PFSK-1 (cell line): ENCODE data around the gene ABHD3.

ENCODE experiments used
- FOXP2 ChIP-seq: optimal IDR thresholded peaks from 2 replicates; pipeline ENCODE3; 2011; ENCODE audit warnings: borderline replicate concordance, control low read depth, inconsistent platforms; ENCODE audit not compliant: insufficient read depth; ENCODE audit errors: extremely low read length, extremely low read depth
- POLR2AphosphoS5 ChIP-seq: IDR thresholded peaks from 2 replicates; pipeline ENCODE4 v1.6.1; 2012; ENCODE audit warnings: low read depth, mild to moderate bottlenecking, control low read depth, low read length, moderate library complexity
- REST ChIP-seq, 2 experiments: IDR thresholded peaks; 2 replicates each; pipeline versions ENCODE4 v1.6.1 to v1.8.0; 2011 to 2012; ENCODE audit warnings: low read depth in 2 of 2, low read length in 2 of 2, control low read depth in 1 of 2, inconsistent platforms in 1 of 2, mild to moderate bottlenecking in 1 of 2, moderate library complexity in 1 of 2; ENCODE audit not compliant: insufficient read depth in 1 of 2
- SIN3A ChIP-seq: IDR thresholded peaks from 2 replicates; pipeline ENCODE4 v1.6.1; 2012; ENCODE audit warnings: mild to moderate bottlenecking, low read length, moderate library complexity, borderline replicate concordance; ENCODE audit not compliant: insufficient read depth
- TAF1 ChIP-seq: IDR thresholded peaks from 2 replicates; pipeline ENCODE4 v1.6.1; 2012; ENCODE audit warnings: low read length, control low read depth, borderline replicate concordance; ENCODE audit not compliant: insufficient read depth

ABHD3 gene

GRCh38 chr18:21604671-21605070 is 99.9 kb downstream of the ABHD3 start:
- TF ChIP-seq REST (IDR thresholded peaks at IDR 0.05; ENCODE audit: insufficient read depth in 1 of 2, low read depth in 2 of 2, low read length in 2 of 2) = no peak
- no peak for TF ChIP-seq TAF1
- no peak for TF ChIP-seq SIN3A
- TF ChIP-seq FOXP2 = no peak
- TF ChIP-seq POLR2AphosphoS5 = no peak

GRCh38 chr18:21602299-21602587 is 102.3 kb downstream of the ABHD3 start:
- TF ChIP-seq FOXP2 = no peak
- no peak for TF ChIP-seq REST (IDR thresholded peaks at IDR 0.05; ENCODE audit: insufficient read depth in 1 of 2, low read depth in 2 of 2, low read length in 2 of 2)
- TF ChIP-seq TAF1 = no peak
- no peak for TF ChIP-seq POLR2AphosphoS5
- TF ChIP-seq SIN3A = no peak
